TTC549 (cell line): ENCODE data around the gene RNASE7.

Experiments used
- FAIRE-seq: peaks from 2 replicates; lab custom pipeline; 2012; peaks lifted over from hg19 to GRCh38; lab: Jason Lieb, UNC

The RNASE7 gene

GRCh38 chr14:21069388-21070082 is 27.4 kb downstream of the RNASE7 start:
- FAIRE-seq: no peak

GRCh38 chr14:21070083-21070609 is 28.0 kb downstream of the RNASE7 start, which contains the start of gene ARHGEF40:
TSS of gene ARHGEF40 (plus strand) at chr14:21070304. CDS start at chr14:21070397, 93 bp downstream.
- FAIRE-seq: no peak

- FAIRE-seq: no peak
Measured at GRCh38 chr14:21070610-21071224, 28.6 kb downstream of the RNASE7 start.

GRCh38 chr14:21071225-21072030 is 29.3 kb downstream of the RNASE7 start:
- no peak for FAIRE-seq

- FAIRE-seq: no peak
Measured at GRCh38 chr14:21072031-21072473, 29.9 kb downstream of the RNASE7 start.

- no peak for FAIRE-seq
Measured at GRCh38 chr14:21072781-21073339, 30.7 kb downstream of the RNASE7 start.

GRCh38 chr14:21073921-21074320 is 31.8 kb downstream of the RNASE7 start:
- FAIRE-seq: no peak

GRCh38 chr14:21074398-21075272 is 32.5 kb downstream of the RNASE7 start:
- FAIRE-seq: no peak

GRCh38 chr14:21075719-21076437 is 33.7 kb downstream of the RNASE7 start:
- no peak for FAIRE-seq

- FAIRE-seq: no peak
Measured at GRCh38 chr14:21077672-21078071, 35.5 kb downstream of the RNASE7 start.

GRCh38 chr14:21078287-21078686 is 36.1 kb downstream of the RNASE7 start:
- no peak for FAIRE-seq

- FAIRE-seq: no peak
Measured at GRCh38 chr14:21078726-21079125, 36.6 kb downstream of the RNASE7 start.

- no peak for FAIRE-seq
Measured at GRCh38 chr14:21081521-21082142, 39.5 kb downstream of the RNASE7 start.

GRCh38 chr14:21083565-21084325 is 41.6 kb downstream of the RNASE7 start:
- FAIRE-seq: no peak

- no peak for FAIRE-seq
Measured at GRCh38 chr14:21084396-21084795, 42.2 kb downstream of the RNASE7 start.

- no peak for FAIRE-seq
Measured at GRCh38 chr14:21084998-21085853, 43.1 kb downstream of the RNASE7 start.

- no peak for FAIRE-seq
Measured at GRCh38 chr14:21086908-21087293, 44.7 kb downstream of the RNASE7 start.

- no peak for FAIRE-seq
Measured at GRCh38 chr14:21087294-21088091, 45.3 kb downstream of the RNASE7 start.
